GM21526 (cell line): ENCODE data around the gene TFDP3.

Experiments
- ATAC-seq: cut with Tn5 transposase; IDR thresholded peaks from one replicate; pipeline ENCODE4 v1.9.1; 2021; ENCODE audit warnings: moderate library complexity; ENCODE audit not compliant: unreplicated experiment, low FRiP score

TFDP3 gene, protein sequence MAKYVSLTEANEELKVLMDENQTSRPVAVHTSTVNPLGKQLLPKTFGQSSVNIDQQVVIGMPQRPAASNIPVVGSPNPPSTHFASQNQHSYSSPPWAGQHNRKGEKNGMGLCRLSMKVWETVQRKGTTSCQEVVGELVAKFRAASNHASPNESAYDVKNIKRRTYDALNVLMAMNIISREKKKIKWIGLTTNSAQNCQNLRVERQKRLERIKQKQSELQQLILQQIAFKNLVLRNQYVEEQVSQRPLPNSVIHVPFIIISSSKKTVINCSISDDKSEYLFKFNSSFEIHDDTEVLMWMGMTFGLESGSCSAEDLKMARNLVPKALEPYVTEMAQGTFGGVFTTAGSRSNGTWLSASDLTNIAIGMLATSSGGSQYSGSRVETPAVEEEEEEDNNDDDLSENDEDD

DNA sequence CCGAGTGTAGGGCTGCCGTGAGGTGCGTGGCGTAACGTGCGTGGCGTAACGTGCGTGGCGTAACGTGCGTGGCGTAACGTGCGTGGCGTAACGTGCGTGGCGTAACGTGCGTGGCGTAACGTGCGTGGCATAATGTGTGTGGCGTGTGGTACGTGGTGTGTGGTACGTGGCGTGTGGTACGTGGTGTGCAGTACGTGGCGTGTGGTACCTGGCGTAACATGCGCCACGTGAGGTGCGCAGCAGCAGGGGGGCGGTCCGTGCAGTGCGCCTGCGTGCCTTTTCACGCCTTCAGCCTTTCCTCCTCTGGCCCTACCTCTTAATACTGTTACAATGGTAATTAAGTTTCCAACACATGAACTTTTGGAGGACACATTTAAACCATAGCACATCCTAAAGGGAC, at the start of gene TFDP3:
Gene TFDP3, minus strand, starts transcription at position 26 of the 400 bp plus-strand sequence. CDS start 95 bp downstream, outside the sequence.
- no peak for ATAC-seq

DNA sequence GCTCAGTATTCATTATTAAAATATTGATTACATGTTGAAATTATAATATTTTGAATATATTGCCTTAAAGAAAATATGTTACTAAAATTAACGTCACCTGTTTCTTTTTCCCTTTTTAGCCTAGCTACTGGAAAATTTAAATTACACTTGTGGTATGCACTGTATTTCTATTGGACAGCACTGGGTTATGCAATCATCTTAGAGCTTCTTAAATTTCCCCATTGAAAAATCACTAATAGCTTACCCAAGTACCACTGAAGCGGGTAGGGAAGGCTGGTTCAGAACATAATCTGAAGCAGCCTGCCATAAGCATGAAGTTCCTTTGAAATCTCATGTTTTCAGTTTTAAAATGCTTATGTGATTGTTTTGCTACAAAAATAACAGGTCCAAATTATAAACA, 49.5 kb upstream of the TFDP3 start:
- no peak for ATAC-seq

DNA sequence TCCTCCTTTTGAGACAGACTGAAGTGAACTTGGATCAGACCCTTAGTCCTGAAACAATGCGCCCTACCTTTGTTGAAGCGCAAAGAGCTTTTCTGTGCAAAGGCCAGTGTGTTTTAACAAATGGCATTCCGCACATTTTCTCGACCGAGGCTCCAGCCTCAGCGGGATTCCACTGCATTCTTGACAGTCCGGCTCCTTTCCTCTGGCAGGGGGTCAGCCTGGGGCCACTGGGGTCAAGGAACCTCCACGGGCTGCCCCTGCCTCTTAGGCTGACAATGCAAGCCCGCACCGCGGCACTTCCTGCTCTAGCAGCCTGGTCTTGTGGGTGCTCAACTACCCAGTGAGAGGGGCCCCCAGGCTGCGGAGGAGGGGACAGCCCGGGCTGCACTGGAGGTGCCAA, 47.2 kb upstream of the TFDP3 start:
- no peak for ATAC-seq

DNA sequence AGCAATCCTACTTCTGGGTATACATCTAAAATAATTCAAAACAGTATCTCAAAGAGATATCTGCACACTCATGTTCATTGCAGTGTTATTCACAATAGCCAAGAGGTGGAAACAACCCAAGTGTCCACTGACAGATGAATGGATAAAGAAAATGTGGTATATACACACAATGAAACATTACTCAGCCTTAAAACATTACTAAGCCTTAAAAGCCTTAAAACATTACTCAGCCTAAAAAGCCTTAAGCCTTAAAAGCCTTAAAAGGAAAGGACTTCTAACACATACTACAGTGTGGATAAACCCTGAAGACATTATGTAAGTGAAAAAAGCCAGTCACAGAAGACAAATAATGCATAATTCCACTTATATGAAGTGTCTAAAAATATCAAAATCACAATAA, 40.3 kb upstream of the TFDP3 start:
- ATAC-seq: no peak

DNA sequence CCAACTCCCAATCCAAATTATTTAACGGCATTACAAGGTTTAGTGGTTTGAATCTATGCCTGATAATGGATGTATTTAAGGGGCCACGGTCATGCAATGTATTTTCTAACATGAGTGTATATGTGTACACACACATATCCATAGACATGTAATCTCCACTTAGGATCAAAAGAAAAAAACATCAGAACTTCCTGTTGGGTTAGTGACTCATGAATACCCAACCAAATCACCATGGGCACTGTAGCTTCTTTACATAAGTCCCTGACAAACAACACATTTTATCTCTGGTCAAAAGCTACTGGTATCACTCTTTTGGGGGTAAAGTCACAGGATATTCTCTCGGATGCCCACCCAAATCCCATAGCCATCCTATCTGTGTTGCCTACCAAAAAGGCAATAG, 36.5 kb upstream of the TFDP3 start:
- no peak for ATAC-seq

DNA sequence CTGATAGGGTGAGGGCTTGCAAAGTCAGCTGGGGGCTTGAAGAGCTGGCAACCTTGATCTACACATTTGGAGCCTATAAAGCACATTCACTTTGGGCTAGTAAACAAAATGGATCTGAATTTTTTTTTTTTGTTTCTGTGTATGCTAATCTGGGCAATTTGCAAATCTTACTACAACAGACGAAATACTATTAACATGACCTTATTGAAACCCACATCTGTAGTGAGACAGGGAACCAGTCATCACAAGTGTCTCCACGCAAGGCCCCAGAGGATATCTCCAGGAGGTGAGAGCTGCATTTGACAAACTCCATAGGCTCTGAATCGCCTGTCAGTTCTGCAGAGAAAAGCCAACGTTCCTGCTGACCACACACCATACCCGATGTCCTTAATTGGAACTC, 33.0 kb upstream of the TFDP3 start:
- ATAC-seq: no peak

DNA sequence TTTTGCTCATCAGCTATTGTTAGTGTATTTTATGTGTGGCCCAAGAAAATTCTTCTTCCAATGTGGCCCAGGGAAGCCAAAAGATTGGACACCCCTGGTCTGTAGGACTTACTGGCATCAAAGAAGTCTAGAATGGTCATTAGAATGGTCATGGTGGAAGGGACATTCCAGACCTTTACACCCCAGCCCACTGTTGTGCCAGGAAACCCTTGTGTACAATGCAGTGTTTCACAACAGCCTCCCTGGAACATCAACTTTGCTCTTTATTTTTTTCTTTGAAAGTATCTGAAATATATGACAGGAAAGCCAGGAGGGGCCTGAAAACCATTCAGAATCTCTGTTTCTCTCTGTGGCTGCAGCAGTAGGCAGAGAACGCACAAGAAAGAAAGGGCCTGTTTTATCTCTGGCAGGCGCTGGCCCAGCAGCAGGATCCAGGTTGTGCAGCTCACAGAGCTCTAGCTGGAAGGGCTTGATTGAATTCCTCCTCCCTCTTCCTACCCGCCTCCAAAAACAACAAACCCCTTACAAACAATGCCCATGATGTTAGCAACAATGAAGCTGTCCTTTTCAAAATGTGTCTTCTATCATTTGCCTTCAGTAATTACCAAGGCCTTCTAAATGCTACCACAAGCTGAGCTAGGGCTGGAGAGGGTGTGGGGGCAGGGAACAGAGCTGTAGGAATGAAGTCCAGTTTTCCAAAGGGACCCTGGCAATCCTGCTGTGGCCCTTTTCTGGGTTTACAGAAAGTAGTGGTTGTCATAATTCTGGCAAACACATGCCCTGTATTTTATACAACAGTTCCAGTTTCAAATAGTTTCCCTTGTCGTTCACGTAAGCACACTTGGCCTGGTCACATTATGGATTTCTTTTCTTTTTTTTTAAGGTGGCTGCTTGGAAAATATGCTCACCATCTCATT, 32.3 kb upstream of the TFDP3 start:
- no peak for ATAC-seq

DNA sequence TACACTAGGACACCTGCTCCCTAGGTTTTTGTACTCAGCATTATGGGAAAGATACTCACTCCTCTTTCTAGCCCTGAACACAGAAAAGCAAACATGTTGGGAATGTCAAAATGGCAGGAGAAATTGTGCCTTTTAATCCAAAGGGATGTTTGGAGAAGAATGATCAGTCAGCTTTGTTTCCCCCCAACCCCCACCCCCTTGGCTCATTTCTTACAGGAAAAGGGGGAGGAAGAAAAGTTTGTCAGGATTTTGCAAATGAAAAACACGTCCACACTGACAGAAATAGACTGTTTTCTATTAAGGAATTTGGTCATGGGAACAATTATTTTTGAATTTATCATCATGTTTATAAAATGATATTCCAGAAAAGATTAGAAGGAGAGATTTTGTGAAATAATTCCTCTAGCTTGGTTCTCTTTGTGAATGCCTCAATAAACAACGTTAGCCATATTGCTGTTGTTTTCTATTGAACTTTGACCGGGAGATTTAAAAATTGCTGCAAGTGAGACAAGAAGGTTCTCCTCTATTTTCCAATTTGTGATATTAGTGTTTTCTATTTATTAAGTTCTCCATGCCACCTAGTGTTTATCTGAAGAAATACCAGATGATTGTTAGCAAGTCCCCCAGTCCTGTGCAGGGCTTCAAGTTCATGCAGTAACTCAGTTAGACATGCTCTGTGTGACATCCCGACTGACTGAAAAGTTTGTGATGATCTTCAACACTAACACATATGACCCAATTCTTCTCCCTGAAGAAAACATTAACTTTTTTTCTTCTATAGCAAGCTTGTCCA, 31.3 kb upstream of the TFDP3 start:
- ATAC-seq: no peak

DNA sequence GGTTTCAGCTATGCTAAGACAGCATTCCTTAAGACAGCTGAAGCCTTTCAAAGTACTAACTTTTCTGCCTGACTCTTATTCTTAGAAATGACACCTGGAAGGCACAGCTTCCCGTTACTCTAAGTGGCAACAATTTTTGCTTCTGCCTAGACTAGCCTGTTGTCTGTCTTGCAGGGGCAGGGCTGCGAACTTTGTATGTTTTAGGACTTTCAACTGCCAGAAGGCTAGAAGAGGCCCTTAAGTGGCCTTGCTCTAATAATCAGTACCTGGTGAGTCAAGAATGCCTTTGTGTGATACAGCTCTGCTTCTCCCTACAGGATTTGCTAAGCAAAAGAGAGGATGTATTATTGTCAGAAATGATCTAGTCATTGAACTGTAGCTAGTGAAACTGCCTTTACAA, 30.0 kb upstream of the TFDP3 start:
- no peak for ATAC-seq

DNA sequence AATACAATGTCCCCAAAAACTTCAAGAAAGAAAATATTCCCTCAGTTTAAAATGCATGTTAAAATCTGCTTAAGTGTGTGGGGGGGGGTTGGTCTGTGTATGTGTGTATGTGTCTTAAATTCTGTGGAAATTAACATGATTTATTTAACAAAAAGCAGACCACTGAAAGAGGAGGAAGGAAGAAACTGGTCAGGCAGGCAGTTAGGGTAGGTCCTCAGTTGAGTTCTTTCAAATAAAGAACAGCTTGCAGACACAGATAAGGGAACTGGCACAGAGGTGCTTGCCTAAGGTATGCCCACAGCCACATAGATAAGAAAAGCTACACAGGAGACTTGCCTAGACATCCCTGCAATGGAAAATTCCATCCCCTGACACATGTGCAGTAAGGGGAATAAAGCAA, 28.8 kb upstream of the TFDP3 start:
- ATAC-seq: no peak

DNA sequence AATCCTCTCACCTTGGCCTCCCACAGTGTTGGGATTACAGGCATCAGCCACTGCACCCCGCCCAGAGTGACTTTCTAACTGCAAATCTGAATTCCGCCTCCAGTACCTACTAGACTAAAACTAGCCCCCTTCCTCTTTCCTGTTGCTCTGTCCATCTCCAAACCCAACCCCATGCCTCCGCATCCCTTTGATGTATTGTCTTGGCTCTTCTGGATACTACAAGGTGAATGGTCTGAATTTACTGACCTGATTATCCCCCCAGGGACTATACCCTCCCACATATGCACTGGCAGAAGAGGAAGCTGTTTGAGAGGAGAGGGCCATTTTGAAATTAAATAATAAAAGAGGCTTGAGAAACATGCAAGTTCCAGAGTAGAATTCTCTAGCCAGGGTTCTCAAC, 17.7 kb upstream of the TFDP3 start:
- ATAC-seq: no peak

DNA sequence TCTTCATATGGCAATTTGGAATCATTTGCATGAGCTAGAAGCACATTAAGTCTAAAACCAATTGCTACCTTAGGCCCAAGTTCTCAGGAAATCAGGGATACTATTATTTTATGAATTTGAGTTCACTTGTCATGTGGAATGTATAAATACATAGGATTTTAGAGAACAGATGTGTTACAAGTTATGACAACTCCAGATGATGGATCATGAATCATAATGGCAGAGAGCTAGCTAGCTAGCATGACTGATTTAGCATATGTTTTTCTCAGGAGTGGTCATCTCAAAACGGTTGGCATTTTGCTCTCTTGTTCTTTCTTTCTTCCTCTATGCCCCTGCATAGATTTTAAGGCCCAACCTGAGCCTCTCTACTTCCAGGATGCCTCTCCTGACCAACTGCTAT, 14.2 kb upstream of the TFDP3 start:
- ATAC-seq: no peak

DNA sequence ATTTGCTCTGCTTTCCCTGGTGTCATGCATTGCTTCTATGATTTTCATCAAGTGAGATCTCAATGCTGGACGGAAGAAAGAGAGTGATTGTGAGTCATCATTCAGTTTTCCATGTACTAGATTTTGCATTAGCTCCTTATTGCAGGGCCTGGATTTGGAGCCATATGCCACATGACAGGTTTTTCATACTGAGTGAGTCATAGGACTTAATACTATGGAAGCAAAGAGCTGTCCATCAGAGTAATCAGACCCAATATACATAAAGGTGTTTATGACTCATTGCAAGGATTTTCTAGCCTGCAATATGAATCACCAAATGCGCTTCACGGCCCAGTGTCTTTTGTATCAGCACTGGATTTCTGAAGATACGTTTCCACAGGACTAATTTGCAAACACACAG, 11.2 kb upstream of the TFDP3 start:
- ATAC-seq: no peak

DNA sequence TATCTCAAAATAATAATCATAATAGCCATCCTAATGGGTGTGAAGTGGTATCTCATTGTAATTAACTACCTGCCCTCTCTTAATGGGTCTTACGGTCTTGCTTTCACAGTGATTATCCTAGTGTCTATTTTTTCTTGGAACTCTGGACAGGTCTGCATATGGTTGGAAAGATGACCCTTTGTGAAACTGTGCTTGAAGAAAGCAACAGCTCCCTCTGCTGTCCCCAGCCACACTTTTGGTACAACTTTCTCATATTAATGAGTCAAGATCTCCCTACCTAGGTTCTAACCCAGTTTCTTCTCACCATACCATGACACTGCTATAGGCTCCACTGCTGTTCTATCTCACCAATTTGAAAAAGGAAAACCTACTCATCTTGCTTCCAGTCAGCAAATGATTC, 2.4 kb downstream of the TFDP3 start:
- no peak for ATAC-seq

DNA sequence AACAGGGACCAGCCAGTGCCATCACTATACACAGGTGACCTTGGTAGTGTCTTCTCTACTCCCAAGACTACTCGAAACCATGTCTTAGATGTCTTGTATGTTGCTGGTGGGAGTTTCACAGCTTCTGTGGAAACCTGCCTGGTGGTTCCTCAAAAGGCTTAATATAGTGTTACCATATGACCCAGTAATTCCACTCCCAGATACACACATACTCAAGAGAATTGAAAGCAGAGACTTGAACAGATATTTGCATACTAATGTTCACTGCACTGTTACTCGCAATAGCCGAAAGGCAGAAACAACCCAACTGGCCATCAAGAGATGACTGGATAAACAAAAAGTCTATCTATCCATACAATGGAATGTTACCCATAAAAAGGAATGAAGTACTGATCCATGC, 3.1 kb downstream of the TFDP3 start:
- ATAC-seq: peak; percentile 74

DNA sequence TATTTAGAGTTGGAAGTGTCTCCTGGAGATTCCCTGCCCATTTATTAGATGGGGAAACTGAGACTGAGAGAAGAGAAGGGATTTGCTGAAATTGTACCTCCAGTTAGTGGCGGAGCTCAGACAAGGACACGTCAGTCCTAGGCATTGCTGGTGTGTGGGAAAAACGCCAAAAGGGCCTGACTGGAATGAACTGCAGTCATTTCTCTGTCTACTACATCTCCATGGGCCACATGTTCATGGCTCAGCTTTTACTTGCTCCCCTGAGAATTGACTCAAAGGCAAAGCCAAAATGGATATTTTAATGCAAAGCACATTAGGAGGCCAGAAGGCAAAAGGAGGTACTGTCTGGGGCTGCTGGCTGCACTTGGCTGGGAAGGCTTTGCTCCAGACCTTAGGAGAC, 3.9 kb downstream of the TFDP3 start:
- ATAC-seq: no peak

DNA sequence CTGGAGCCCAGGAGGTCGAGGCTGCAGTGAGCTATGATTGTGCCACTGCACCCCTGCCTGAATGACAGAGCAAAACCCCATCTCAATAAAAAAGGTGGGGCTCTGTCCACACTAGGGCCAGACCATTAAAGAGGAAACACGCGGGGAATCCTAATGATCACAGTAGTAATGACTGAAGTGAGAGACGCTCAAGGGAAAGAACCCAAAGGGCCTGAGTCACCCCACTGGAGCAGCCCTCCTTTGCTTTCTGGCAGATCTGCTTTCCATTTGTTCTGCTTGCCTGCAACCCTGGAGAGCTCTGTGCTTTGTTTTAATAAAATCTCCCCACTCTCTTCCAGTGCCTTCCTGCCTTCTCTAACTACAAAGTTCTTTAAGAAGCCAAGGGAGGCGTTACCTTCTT, 5.0 kb downstream of the TFDP3 start:
- no peak for ATAC-seq

DNA sequence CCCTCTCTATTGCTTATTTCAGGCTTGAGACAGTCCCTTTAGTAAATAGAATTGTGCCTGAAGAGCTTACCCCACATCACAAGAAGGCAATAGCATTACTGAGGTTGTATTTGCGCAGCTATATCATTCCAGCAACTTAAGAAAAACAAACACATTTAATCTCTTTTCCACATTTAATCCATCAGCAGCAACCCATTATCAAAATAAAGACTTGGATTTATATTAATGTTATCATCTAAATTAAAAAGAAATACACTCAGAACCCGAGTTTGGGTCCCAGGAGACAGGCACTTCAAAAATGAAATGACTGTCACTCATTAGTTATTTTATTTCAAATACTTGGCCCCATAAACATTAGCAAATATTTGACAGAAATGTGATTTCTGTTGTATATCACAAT, 10.4 kb downstream of the TFDP3 start:
- ATAC-seq: no peak

DNA sequence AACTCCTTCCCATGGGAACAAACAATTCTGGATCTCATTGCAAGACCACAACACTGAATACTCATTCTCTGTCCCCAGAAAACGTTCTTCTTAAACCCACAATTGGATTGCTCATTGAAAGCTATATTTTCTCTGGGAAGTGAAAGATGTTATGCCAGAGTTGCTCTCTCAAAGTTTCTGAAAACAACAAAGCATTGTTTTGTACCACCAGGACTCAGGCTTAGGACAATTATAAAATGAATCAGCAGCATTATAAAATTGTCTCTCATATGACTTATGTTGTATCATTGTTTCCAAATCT, 26.5 kb downstream of the TFDP3 start:
- ATAC-seq: no peak

DNA sequence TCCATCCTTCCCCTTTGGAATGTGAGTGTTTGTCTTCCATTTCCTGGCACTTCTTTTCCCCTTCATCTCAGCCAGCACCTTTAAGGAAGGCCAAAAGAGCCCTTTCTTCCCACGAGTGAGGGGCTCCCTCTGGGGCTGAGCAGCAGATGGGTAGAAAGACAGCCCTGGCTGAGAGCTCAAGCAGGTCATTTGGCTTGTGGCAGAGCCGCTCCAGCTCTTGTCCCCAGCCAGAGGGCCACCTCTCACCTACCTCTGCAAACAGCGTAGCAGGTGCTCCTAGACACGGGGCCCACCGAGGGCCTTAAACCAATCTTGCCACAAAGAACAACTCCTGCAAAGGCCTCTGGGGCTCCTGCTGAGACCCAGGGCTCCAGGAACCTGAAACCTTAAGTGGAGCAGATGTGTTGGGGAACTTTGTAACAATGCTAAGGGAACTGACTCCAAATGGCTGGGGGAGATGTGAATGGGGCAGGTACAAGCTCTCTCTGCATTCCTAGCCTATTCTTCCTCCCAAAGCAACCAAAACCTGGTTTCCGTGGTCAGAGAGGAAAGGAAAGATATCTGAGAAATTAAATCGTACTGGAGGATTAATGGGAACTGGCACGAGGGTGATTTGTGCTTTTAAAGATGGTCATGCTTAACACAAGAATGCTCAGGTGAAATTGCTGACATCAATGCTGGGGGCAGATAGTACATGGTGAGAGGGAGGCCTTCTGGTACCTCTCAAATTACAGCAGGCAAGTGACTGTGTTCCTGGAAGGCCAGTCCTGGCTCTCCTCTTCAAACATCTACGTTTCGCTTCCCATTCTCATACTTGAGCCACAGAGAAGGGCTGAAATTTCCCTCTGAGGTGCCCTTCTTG, 27.0 kb downstream of the TFDP3 start:
- no peak for ATAC-seq
